HG03064 (cell line): ENCODE measurements around the gene MAGED1.

ENCODE experiments used
- ATAC-seq: cut with Tn5 transposase; IDR thresholded peaks from one replicate; pipeline ENCODE4 v1.9.1; 2021; ENCODE audit warnings: low read depth; ENCODE audit not compliant: unreplicated experiment

Gene MAGED1

GRCh38 chrX:51892921-51893745, at the start of gene MAGED1:
TSS of gene MAGED1 (plus strand) at chrX:51893623. CDS start at chrX:51894305, 682 bp downstream.
- peak; percentile 64 for ATAC-seq

GRCh38 chrX:51847463-51847862, 46.0 kb upstream of the MAGED1 start:
- no peak for ATAC-seq

GRCh38 chrX:51851507-51852085, 41.8 kb upstream of the MAGED1 start:
- ATAC-seq: peak; percentile 61

GRCh38 chrX:51852096-51852495, 41.3 kb upstream of the MAGED1 start:
- ATAC-seq: no peak

GRCh38 chrX:51852621-51853020, 40.8 kb upstream of the MAGED1 start:
- no peak for ATAC-seq

GRCh38 chrX:51853251-51853650, 40.2 kb upstream of the MAGED1 start:
- no peak for ATAC-seq

- ATAC-seq: no peak
Measured at GRCh38 chrX:51855698-51856097, 37.7 kb upstream of the MAGED1 start.

- ATAC-seq: no peak
Measured at GRCh38 chrX:51857159-51857733, 36.2 kb upstream of the MAGED1 start.

GRCh38 chrX:51860679-51861078, 32.7 kb upstream of the MAGED1 start:
- ATAC-seq: no peak

GRCh38 chrX:51862920-51863319, 30.5 kb upstream of the MAGED1 start:
- peak; percentile 73 for ATAC-seq

GRCh38 chrX:51866210-51866609, 27.2 kb upstream of the MAGED1 start:
- no peak for ATAC-seq

GRCh38 chrX:51867626-51868025, 25.8 kb upstream of the MAGED1 start:
- ATAC-seq: no peak

GRCh38 chrX:51870354-51870753, 23.1 kb upstream of the MAGED1 start:
- no peak for ATAC-seq

- no peak for ATAC-seq
Measured at GRCh38 chrX:51874123-51874522, 19.3 kb upstream of the MAGED1 start.

GRCh38 chrX:51876441-51876840, 17.0 kb upstream of the MAGED1 start:
- no peak for ATAC-seq

- no peak for ATAC-seq
Measured at GRCh38 chrX:51878056-51878455, 15.4 kb upstream of the MAGED1 start.

- no peak for ATAC-seq
Measured at GRCh38 chrX:51889851-51890250, 3.6 kb upstream of the MAGED1 start.

- ATAC-seq: no peak
Measured at GRCh38 chrX:51891245-51891644, 2.2 kb upstream of the MAGED1 start.

- no peak for ATAC-seq
Measured at GRCh38 chrX:51891821-51892551, 1.4 kb upstream of the MAGED1 start.

- no peak for ATAC-seq
Measured at GRCh38 chrX:51893931-51894696, 691 bp downstream of the MAGED1 start.
